GM23338 (cell line): ENCODE measurements around the gene MAD1L1. TPM values are rescaled to one million over a fixed set of nuclear protein-coding genes. Genes with fewer than 3 reads are reported as not detected.

Experiments used
- CREB1 ChIP-seq: fragments of 250-450 bp; sonication (Bioruptor Pico); IDR thresholded peaks from 2 replicates; pipeline ENCODE4 v1.5.0; 2020; ENCODE audit warnings: low read depth, mild to moderate bottlenecking, moderate library complexity
- EZH2phosphoT487 ChIP-seq: fragments of 200-600 bp; sonication (generic); IDR thresholded peaks from one replicate; pipeline ENCODE4 v1.8.1; 2018; ENCODE audit warnings: antibody characterized with exemption; ENCODE audit not compliant: unreplicated experiment
- NANOG ChIP-seq: IDR thresholded peaks from 2 replicates; pipeline ENCODE4 v1.6.1; 2016; ENCODE audit warnings: antibody characterized with exemption, borderline replicate concordance
- REST ChIP-seq: IDR thresholded peaks from one replicate; pipeline ENCODE4 v1.6.1; 2018; ENCODE audit warnings: antibody characterized with exemption; ENCODE audit not compliant: unreplicated experiment
- STAT1 ChIP-seq: IDR thresholded peaks from one replicate; pipeline ENCODE4 v1.6.1; 2016; ENCODE audit warnings: antibody characterized with exemption; ENCODE audit not compliant: unreplicated experiment
- ZNF331 ChIP-seq: fragments of 250-450 bp; sonication (Bioruptor Pico); IDR thresholded peaks from 2 replicates; pipeline ENCODE4 v1.5.0; 2020; ENCODE audit warnings: low read depth, mild to moderate bottlenecking, moderate library complexity
- ZNF462 ChIP-seq: fragments of 250-450 bp; sonication (Bioruptor Pico); IDR thresholded peaks from 2 replicates; pipeline ENCODE4 v1.5.0; 2020; ENCODE audit warnings: mild to moderate bottlenecking, moderate library complexity
- polyA plus RNA-seq: library from polyadenylated mRNA; unstranded; fragments of >200 nt; fragmentation: Nextera tagmentation; extraction: Ambion mirVana; gene quantifications from 2 replicates; pipeline ENCODE4 v1.2.1, GENCODE V29; 2016
- total RNA-seq: library from RNA; depleted of rRNA; stranded (reverse); fragments of >200 nt; shearing (Covaris generic); gene quantifications from 2 replicates; pipeline ENCODE4 v1.2.3, GENCODE V29; 2014
- TF ChIP-seq, protein P1 (sequence below), 2 experiments: fragments of 200-600 bp in 1 of 2; sonication (generic) in 1 of 2; conservative IDR thresholded peaks; 2 replicates each; pipeline versions ENCODE4 v1.5.1 to v1.6.1; 2016 to 2017; ENCODE audit warnings: antibody characterized with exemption in 2 of 2, low read depth in 2 of 2, mild to moderate bottlenecking in 2 of 2, moderate library complexity in 1 of 2
- TF ChIP-seq, protein P2 (sequence below): IDR thresholded peaks from 2 replicates; pipeline ENCODE4 v1.6.1; 2016; ENCODE audit warnings: antibody characterized with exemption

Gene MAD1L1
- total and polyA plus RNA-seq, 2 experiments from 2014 or later, result 40.3 to 59.3 TPM

GRCh38 chr7:2101630-2102374 is 130.9 kb downstream of the MAD1L1 start (continued):
- TF ChIP-seq ZNF462 (no peak), REST (no peak), EZH2phosphoT487 (no peak), CREB1 (CRISPR knock-in tag) (no peak), ZNF331 (CRISPR knock-in tag) (no peak), NANOG (no peak), STAT1 (no peak)
- TF ChIP-seq, protein P1, sequence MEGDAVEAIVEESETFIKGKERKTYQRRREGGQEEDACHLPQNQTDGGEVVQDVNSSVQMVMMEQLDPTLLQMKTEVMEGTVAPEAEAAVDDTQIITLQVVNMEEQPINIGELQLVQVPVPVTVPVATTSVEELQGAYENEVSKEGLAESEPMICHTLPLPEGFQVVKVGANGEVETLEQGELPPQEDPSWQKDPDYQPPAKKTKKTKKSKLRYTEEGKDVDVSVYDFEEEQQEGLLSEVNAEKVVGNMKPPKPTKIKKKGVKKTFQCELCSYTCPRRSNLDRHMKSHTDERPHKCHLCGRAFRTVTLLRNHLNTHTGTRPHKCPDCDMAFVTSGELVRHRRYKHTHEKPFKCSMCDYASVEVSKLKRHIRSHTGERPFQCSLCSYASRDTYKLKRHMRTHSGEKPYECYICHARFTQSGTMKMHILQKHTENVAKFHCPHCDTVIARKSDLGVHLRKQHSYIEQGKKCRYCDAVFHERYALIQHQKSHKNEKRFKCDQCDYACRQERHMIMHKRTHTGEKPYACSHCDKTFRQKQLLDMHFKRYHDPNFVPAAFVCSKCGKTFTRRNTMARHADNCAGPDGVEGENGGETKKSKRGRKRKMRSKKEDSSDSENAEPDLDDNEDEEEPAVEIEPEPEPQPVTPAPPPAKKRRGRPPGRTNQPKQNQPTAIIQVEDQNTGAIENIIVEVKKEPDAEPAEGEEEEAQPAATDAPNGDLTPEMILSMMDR (conservative IDR thresholded peaks at IDR 0.05; ENCODE audit: low read depth in 2 of 2), result no peak
- TF ChIP-seq, protein P2, sequence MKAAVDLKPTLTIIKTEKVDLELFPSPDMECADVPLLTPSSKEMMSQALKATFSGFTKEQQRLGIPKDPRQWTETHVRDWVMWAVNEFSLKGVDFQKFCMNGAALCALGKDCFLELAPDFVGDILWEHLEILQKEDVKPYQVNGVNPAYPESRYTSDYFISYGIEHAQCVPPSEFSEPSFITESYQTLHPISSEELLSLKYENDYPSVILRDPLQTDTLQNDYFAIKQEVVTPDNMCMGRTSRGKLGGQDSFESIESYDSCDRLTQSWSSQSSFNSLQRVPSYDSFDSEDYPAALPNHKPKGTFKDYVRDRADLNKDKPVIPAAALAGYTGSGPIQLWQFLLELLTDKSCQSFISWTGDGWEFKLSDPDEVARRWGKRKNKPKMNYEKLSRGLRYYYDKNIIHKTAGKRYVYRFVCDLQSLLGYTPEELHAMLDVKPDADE, result no peak
